NCI-H2107 treated with DMSO at 0.1 percent for 48 hours (cell line): Measurements from ENCODE around the gene ATP6V1C2.
"Not testable (repeated sequence)": the region's sequence is repeated elsewhere in the genome, so short reads cannot be mapped to it uniquely, and the experiment has no call there.

Experiments used
- DNase-seq: peaks from one replicate; lab custom pipeline; 2025; ENCODE audit not compliant: unreplicated experiment; lab: John Stamatoyannopoulos, UW

Gene ATP6V1C2

GRCh38 chr2:10784719-10785118, 63.3 kb downstream of the ATP6V1C2 start:
- no peak for DNase-seq

- DNase-seq: no peak
These were observed 63.8 kb downstream of the ATP6V1C2 start for GRCh38 chr2:10785260-10785659.

- no peak for DNase-seq
These were observed 65.0 kb downstream of the ATP6V1C2 start for GRCh38 chr2:10786240-10786982.

- DNase-seq: no peak
These were observed 65.9 kb downstream of the ATP6V1C2 start for GRCh38 chr2:10787176-10787968.

GRCh38 chr2:10788855-10789254, 67.4 kb downstream of the ATP6V1C2 start:
- DNase-seq: no peak

- DNase-seq: no peak
These were observed 69.0 kb downstream of the ATP6V1C2 start for GRCh38 chr2:10790228-10790973.

- DNase-seq: no peak
These were observed 70.7 kb downstream of the ATP6V1C2 start for GRCh38 chr2:10792001-10792634.

GRCh38 chr2:10792660-10793400, 71.4 kb downstream of the ATP6V1C2 start:
- no peak for DNase-seq

- no peak for DNase-seq
These were observed 72.4 kb downstream of the ATP6V1C2 start for GRCh38 chr2:10793816-10794215.

- DNase-seq: no peak
These were observed 73.4 kb downstream of the ATP6V1C2 start for GRCh38 chr2:10794876-10795275.

- DNase-seq: no peak
These were observed 74.1 kb downstream of the ATP6V1C2 start for GRCh38 chr2:10795508-10796046.

GRCh38 chr2:10796703-10797102, 75.3 kb downstream of the ATP6V1C2 start:
- no peak for DNase-seq

- no peak for DNase-seq
These were observed 77.4 kb downstream of the ATP6V1C2 start for GRCh38 chr2:10798783-10799182.

- no peak for DNase-seq
These were observed 78.7 kb downstream of the ATP6V1C2 start for GRCh38 chr2:10800163-10800562.

- no peak for DNase-seq
These were observed 81.2 kb downstream of the ATP6V1C2 start for GRCh38 chr2:10802657-10803056.

GRCh38 chr2:10805990-10806389, 84.6 kb downstream of the ATP6V1C2 start:
- DNase-seq: not testable (repeated sequence)

GRCh38 chr2:10806543-10806942, 85.1 kb downstream of the ATP6V1C2 start:
- no peak for DNase-seq

GRCh38 chr2:10810202-10811161, 89.1 kb downstream of the ATP6V1C2 start:
- DNase-seq: no peak

- DNase-seq: no peak
These were observed 90.1 kb downstream of the ATP6V1C2 start for GRCh38 chr2:10811517-10811916.
